Measurements from ENCODE around the gene OR56A3. TPM values are rescaled to one million over a fixed set of nuclear protein-coding genes. Genes with fewer than 3 reads are reported as not detected.

OR56A3 gene
- total RNA-seq, 1 experiment from 2014 or later = not detected

GRCh38 chr11:5968394-5968793 lies 26.3 kb downstream of the OR56A3 start, which contains the start of gene OR56A5:
Gene OR56A5 (minus strand): TSS chr11:5968494. CDS start chr11:5968494, 0 bp downstream.
- no peak for DNase-seq (ENCODE audit: low spot score)

GRCh38 chr11:5973530-5973929 lies 31.5 kb downstream of the OR56A3 start:
- DNase-seq (ENCODE audit: low spot score) = no peak

GRCh38 chr11:5983443-5983842 lies 41.4 kb downstream of the OR56A3 start:
- peak; percentile 5 for DNase-seq (ENCODE audit: low spot score)

GRCh38 chr11:5986885-5987284 lies 44.8 kb downstream of the OR56A3 start, which contains the start of gene OR52L1:
Gene OR52L1 (minus strand): TSS chr11:5986985. CDS start chr11:5986930, 55 bp downstream.
- no peak for DNase-seq (ENCODE audit: low spot score)

- DNase-seq (ENCODE audit: low spot score) = no peak
These were observed 47.2 kb downstream of the OR56A3 start for GRCh38 chr11:5989203-5989602.

- DNase-seq (ENCODE audit: low spot score) = no peak
These were observed 50.1 kb downstream of the OR56A3 start for GRCh38 chr11:5992150-5992549.

GRCh38 chr11:5992604-5993251 lies 50.7 kb downstream of the OR56A3 start:
- peak; percentile 69 for DNase-seq (ENCODE audit: low spot score)

GRCh38 chr11:5994791-5995190 lies 52.7 kb downstream of the OR56A3 start:
- DNase-seq (ENCODE audit: low spot score) = no peak

Other genes starting within 250 kb of the OR56A3 start
- not detected in 2 replicates for gene OR56B1, start 205.8 kb upstream of the OR56A3 start, total RNA-seq (2014; rRNA removed; shearing (Covaris generic))
- not detected in 2 replicates for gene OR52N4, start 188.0 kb upstream of the OR56A3 start, total RNA-seq (2014; rRNA removed; shearing (Covaris generic))
- gene OR52N5, start 158.9 kb upstream of the OR56A3 start, total RNA-seq (2014; rRNA removed; shearing (Covaris generic)) = not detected in 2 replicates
- gene OR52N1, start 151.0 kb upstream of the OR56A3 start, total RNA-seq (2014; rRNA removed; shearing (Covaris generic)) = not detected in 2 replicates
- gene OR52N2, start 133.3 kb upstream of the OR56A3 start, total RNA-seq (2014; rRNA removed; shearing (Covaris generic)) = not detected in 2 replicates
- gene OR52E6, start 100.4 kb upstream of the OR56A3 start, total RNA-seq (2014; rRNA removed; shearing (Covaris generic)) = not detected in 2 replicates
- not detected in 2 replicates for gene OR52E8, start 84.6 kb upstream of the OR56A3 start, total RNA-seq (2014; rRNA removed; shearing (Covaris generic))
- not detected in 2 replicates for gene OR52E4, start 61.6 kb upstream of the OR56A3 start, total RNA-seq (2014; rRNA removed; shearing (Covaris generic))
- not detected in 2 replicates for gene OR52E5, start 49.0 kb upstream of the OR56A3 start, total RNA-seq (2014; rRNA removed; shearing (Covaris generic))
- gene OR56A5, start 26.2 kb downstream of the OR56A3 start, total RNA-seq (2014; rRNA removed; shearing (Covaris generic)) = not detected in 2 replicates
- not detected in 2 replicates for gene OR52L1, start 44.7 kb downstream of the OR56A3 start, total RNA-seq (2014; rRNA removed; shearing (Covaris generic))
- gene OR56A4, start 64.7 kb downstream of the OR56A3 start, total RNA-seq (2014; rRNA removed; shearing (Covaris generic)) = not detected in 2 replicates
- gene OR56A1, start 88.5 kb downstream of the OR56A3 start, total RNA-seq (2014; rRNA removed; shearing (Covaris generic)) = not detected in 2 replicates
- not detected in 2 replicates for gene OR56B4, start 165.4 kb downstream of the OR56A3 start, total RNA-seq (2014; rRNA removed; shearing (Covaris generic))
- gene OR52B2, start 228.1 kb downstream of the OR56A3 start, total RNA-seq (2014; rRNA removed; shearing (Covaris generic)) = 0.42 TPM in 1 of 2 replicates, not detected in the other

Measured in HT-29 (cell line).